ENCODE data around the gene ARHGEF19.

- TF ChIP-seq CTCF (IDR thresholded peaks at IDR 0.05) (no peak), POLR2A (IDR thresholded peaks at IDR 0.05) (no peak)
Measured at GRCh38 chr1:16215882-16216753, 3.7 kb upstream of the ARHGEF19 start.

All from testis (tissue), 2 donors.